Psoas muscle (tissue), 8 donors: Measurements from ENCODE around the gene LYRM2. TPM values are rescaled to one million over a fixed set of nuclear protein-coding genes. Genes with fewer than 3 reads are reported as not detected.
"Not testable (repeated sequence)": the region's sequence is repeated elsewhere in the genome, so short reads cannot be mapped to it uniquely, and the experiment has no call there.

ENCODE experiments used
- ATAC-seq, 4 donors: fragments of 200-7000 bp; cut with Tn5 transposase; one replicate each; pipeline ENCODE4 v1.9.1; 2020; ENCODE audit warnings: moderate library complexity in 3 of 4, mild to moderate bottlenecking in 2 of 4
- DNase-seq, 2 donors: peaks; one replicate each; pipeline ENCODE4 v3.0.0-alpha.2; 2020
- H3K27ac ChIP-seq: fragments of 200-600 bp; one replicate; pipeline ENCODE4 v1.8.0; 2022
- H3K27me3 ChIP-seq, 3 donors: fragments of 200-600 bp in 1 of 3; one replicate each; pipeline versions ENCODE4 v1.6.1 to v1.8.0; 2013 to 2022; ENCODE audit warnings: low read length in 2 of 3, mild to moderate bottlenecking in 2 of 3, moderate library complexity in 1 of 3; ENCODE audit not compliant: insufficient read depth in 3 of 3
- H3K36me3 ChIP-seq, 2 donors: fragments of 200-600 bp in 1 of 2; one replicate each; pipeline versions ENCODE4 v1.6.1 to v1.8.0; 2013 to 2022; ENCODE audit warnings: low read depth in 1 of 2, mild to moderate bottlenecking in 1 of 2, moderate library complexity in 1 of 2; ENCODE audit not compliant: insufficient read depth in 1 of 2
- H3K4me1 ChIP-seq: fragments of 200-600 bp; one replicate; pipeline ENCODE4 v1.8.0; 2022
- H3K4me3 ChIP-seq: fragments of 200-600 bp; one replicate; pipeline ENCODE4 v1.8.0; 2022; ENCODE audit warnings: mild to moderate bottlenecking
- H3K9me3 ChIP-seq: fragments of 200-600 bp; one replicate; pipeline ENCODE4 v1.8.0; 2022
- CTCF ChIP-seq: fragments of 200-600 bp; IDR thresholded peaks from one replicate; pipeline ENCODE4 v1.8.0; 2022; ENCODE audit warnings: antibody characterized with exemption
- WGBS, 3 donors: extraction: QIAGEN DNeasy Blood & Tissue Kit; methylation state at CpG; one replicate each; pipeline versions ENCODE4 v1.1.6 to v1.1.7; 2013; 5-methylcytosine and 5-hydroxymethylcytosine counted together
- intact Hi-C, 2 donors: fragments of 100-400 bp; cut with DNase I; formaldehyde crosslinking; loops; one replicate each; pipeline versions ENCODE4 v1.11.0 to v1.14.2; 2022
- polyA plus RNA-seq, 3 donors: library from polyadenylated mRNA; stranded (reverse); fragments of 200-250 nt; gene quantifications; one replicate each; pipeline ENCODE4 v1.2.3, GENCODE V29; 2013
- total RNA-seq, 4 donors: library from RNA; stranded (reverse); fragmentation: NEBNext Ultra II Directional in 2 of 4; extraction: Animal tissue kit (Norgen Biotek cat#: 25700) in 2 of 4; gene quantifications; one replicate each; pipeline versions ENCODE4 v1.2.1 to v1.2.4, GENCODE V29; 2021 to 2023
- donor health status: healthy with polysubstance abuse.
- donor health status: DM: no; HTN: no; CAD: no; lungs with moderate emphysema.
- donor health status: Bipolar disorder and iron deficiency.
- donor health status: healthy.
- donor health status: DM: yes; HTN: yes; CAD: no.
- donor health status: DM: no; HTN: no; CAD: no.
- donor health status: DM: no; HTN: no; CAD: no.
- donor health status: DM: yes; HTN: yes; CAD: no.

LYRM2 gene
- total and polyA plus RNA-seq, 7 donors, result 22.1 to 71.1 (median 37.0) TPM

- intact Hi-C loops, result no loop called here
- WGBS, 3 donors, result 84 to 89% (median 84%) methylated on average over 4 of the region's 4 CpGs
- Histone ChIP-seq H3K9me3 (no peaks in the 10 kb centered on the region), H3K4me3 (no peak overlapping the region), H3K27me3 (no peaks in the 10 kb centered on the region), H3K36me3 (peaks cover 18 to 76% of the 10 kb centered on the region in 2 donors), H3K4me1 (peaks cover 13% of the 10 kb centered on the region), H3K27ac (no peak overlapping the region)
- DNase-seq, result no peak
- ATAC-seq, result no peak
- no peak for TF ChIP-seq CTCF
Observed at GRCh38 chr6:89644864-89645263, 6.3 kb upstream of the LYRM2 start.

DNA sequence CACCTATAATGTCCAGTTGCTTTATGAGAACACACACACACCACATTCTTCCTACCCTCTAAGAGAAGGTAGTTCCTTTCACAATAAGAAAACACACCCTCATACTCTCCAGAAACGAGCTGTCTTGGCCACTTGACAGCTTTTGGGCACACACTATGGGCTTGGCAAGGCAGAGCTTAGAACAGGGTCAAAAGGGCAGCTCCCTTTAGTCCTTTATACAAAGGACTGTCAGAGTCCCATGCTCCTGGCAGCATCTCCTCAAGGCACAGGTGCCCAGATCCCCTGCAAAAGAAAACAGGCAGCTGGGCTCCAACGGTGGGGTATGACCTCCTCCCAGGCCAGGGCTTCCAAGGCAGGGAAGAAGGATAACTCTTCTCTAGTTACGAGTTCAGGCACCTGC, 4.9 kb upstream of the LYRM2 start:
- H3K27me3 ChIP-seq, result no peaks in the 10 kb centered on the region
- 23 to 36% (median 25%) methylated on average over 3 of the region's 3 CpGs for WGBS, 3 donors
- peaks cover 23% of the 10 kb centered on the region for H3K4me1 ChIP-seq
- H3K36me3 ChIP-seq, result peaks cover 17 to 62% of the 10 kb centered on the region in 2 donors
- intact Hi-C loops, result no loop called here
- TF ChIP-seq CTCF, result no peak
- peak in 2 of 4 donors; percentile 2 to 14 for ATAC-seq
- no peaks in the 10 kb centered on the region for H3K9me3 ChIP-seq
- no peak overlapping the region for H3K4me3 ChIP-seq
- peak overlapping the region; percentile 24 for H3K27ac ChIP-seq
- DNase-seq, result no peak

DNA sequence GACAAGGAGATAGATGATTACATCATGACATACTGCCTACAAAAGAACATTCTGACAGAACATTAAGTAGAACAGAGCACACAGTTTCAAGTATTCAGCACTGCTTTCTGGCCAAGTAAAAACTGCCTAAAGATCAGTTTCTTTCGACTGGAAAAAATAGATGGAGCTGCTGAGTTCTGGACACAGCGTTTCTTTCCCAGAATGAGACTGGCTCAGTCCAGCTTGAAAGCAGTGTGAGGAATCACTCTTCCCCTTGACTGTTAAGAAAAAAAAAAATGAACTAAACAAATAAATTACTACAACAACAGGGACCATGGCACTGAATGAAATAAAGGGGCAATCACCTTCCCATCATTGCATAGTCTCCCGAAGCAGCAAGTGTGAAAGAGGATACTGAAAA, 4.4 kb upstream of the LYRM2 start:
- Histone ChIP-seq H3K4me3 (no peak overlapping the region), H3K4me1 (peaks cover 23% of the 10 kb centered on the region), H3K36me3 (peaks cover 17 to 58% of the 10 kb centered on the region in 2 donors), H3K27ac (no peak overlapping the region), H3K27me3 (no peaks in the 10 kb centered on the region), H3K9me3 (no peaks in the 10 kb centered on the region)
- intact Hi-C loops, result no loop called here
- ATAC-seq (no peak), DNase-seq (no peak)
- no peak for TF ChIP-seq CTCF
- 47 to 84% (median 72%) methylated on average over 3 of the region's 3 CpGs for WGBS, 3 donors

- 96 to 100% (median 100%) methylated on average over 3 of the region's 3 CpGs for WGBS, 3 donors
- H3K27ac ChIP-seq, H3K9me3 ChIP-seq, H3K27me3 ChIP-seq, intact Hi-C loops, DNase-seq, H3K4me3 ChIP-seq, ATAC-seq: not testable (repeated sequence)
- H3K36me3 ChIP-seq, result peaks cover 13 to 54% of the 10 kb centered on the region in 2 donors
- H3K4me1 ChIP-seq, result peaks cover 33% of the 10 kb centered on the region
Observed at GRCh38 chr6:89641581-89641980, 3.0 kb upstream of the LYRM2 start.

DNA sequence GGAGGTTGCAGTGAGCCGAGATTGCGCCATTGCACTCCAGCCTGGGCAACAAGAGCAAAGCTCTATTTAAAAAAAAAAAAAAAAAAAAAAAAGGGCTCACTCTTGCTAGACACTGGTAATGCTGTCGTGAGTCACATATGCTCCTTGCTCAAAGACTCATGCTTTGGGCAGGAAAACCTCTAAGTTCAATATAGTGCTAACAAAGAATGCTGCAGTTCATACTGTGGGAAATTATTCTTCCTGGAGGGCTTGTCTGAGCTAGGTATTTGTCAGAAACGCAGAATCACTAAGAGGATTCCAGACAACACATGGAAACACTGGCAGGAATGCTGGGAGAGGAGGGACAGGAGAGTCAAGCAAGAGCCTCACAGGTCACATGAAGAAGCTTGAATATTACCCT, 2.3 kb upstream of the LYRM2 start:
- WGBS, 3 donors, result 86 to 93% (median 91%) methylated on average over 4 of the region's 4 CpGs
- Histone ChIP-seq H3K36me3 (peaks cover 13 to 54% of the 10 kb centered on the region in 2 donors), H3K9me3 (no peaks in the 10 kb centered on the region), H3K27ac (no peak overlapping the region), H3K4me3 (no peak overlapping the region), H3K27me3 (no peaks in the 10 kb centered on the region), H3K4me1 (peaks cover 33% of the 10 kb centered on the region)
- ATAC-seq (no peak), DNase-seq (no peak)
- TF ChIP-seq CTCF, result no peak
- intact Hi-C loops, result no loop called here
